ENCODE data around the gene EVI5L. TPM values are rescaled to one million over a fixed set of nuclear protein-coding genes. Genes with fewer than 3 reads are reported as not detected.

The EVI5L gene
- total and polyA plus RNA-seq, 2 of the 4 experiments (the other 2 are of a cell fraction) = 12.7 to 14.6 TPM

DNA sequence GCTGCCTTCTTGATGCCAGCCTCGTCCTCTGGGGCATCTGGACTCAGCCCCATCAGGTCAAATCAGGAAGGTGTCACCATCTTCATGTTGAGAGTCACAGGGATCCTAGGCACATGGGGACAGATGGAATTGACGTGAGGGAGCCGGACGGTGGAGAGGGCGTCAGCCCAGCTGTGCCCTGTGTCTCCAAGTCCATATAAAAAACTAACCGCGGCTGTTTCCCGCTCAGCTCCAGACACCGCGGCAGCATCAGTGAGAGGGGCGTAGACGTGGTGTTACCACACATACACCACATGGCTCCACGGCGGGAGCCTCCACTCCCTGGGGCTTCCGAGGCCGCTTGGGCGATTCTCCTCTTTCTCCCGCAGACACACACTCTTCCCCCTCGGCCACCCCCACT lies 49.8 kb downstream of the EVI5L start:
- H3K36me3 ChIP-seq (ENCODE audit: control insufficient read depth, insufficient read depth, low read length) = no peaks in the 10 kb centered on the region
- no peaks in the 10 kb centered on the region for H3K79me1 ChIP-seq (ENCODE audit: low read depth in 1 of 2, low read length in 2 of 2)
- no peak overlapping the region for H3K14ac ChIP-seq (replicated peaks; ENCODE audit: low read depth, low read length)
- DNase-seq = no peak
- H2BK15ac ChIP-seq (ENCODE audit: low read depth, low read length) = no peak overlapping the region
- no peak overlapping the region for H2BK20ac ChIP-seq (ENCODE audit: low read depth, low read length)
- H3K9ac ChIP-seq (ENCODE audit: low read depth, low read length) = no peak overlapping the region
- H3K4ac ChIP-seq (ENCODE audit: low read depth, low read length) = no peak overlapping the region
- no peaks in the 10 kb centered on the region for H4K20me1 ChIP-seq (ENCODE audit: insufficient read depth, low read length)
- BruUV-seq (replicated peaks) = no TSS peak
- no peak overlapping the region for H3K56ac ChIP-seq (ENCODE audit: extremely low read depth, insufficient read depth, low read length)
- no peak overlapping the region for H4K8ac ChIP-seq (ENCODE audit: low read depth in 2 of 2, low read length in 2 of 2)
- no peak overlapping the region for H2BK120ac ChIP-seq (ENCODE audit: low read depth, low read length)
- H3K4me1 ChIP-seq (ENCODE audit: control insufficient read depth, insufficient read depth, low read length) = no peaks in the 10 kb centered on the region
- no peaks in the 10 kb centered on the region for H3K9me1 ChIP-seq (ENCODE audit: insufficient read depth, low read length)
- H3K4me3 ChIP-seq (ENCODE audit: insufficient read depth, low read depth, low read length) = no peak overlapping the region
- no peak overlapping the region for H2AK5ac ChIP-seq (ENCODE audit: low read depth, low read length)
- H3K27me3 ChIP-seq (ENCODE audit: control insufficient read depth, insufficient read depth, low read length) = peaks cover 10% of the 10 kb centered on the region
- H3K18ac ChIP-seq (ENCODE audit: low read depth, low read length) = no peak overlapping the region
- intact Hi-C loops (cut with micrococcal nuclease) = no loop called here
- CTCF ChIA-PET = no interaction called here
- no peak overlapping the region for H3K23ac ChIP-seq (ENCODE audit: low read depth, low read length)
- no peak for ATAC-seq (ENCODE audit: low read depth)
- no peak overlapping the region for H3K27ac ChIP-seq (ENCODE audit: insufficient read depth, low read length)
- no peak overlapping the region for H2AK9ac ChIP-seq (replicated peaks; ENCODE audit: low read depth, low read length, poor library complexity)
- no peak overlapping the region for H2BK5ac ChIP-seq (ENCODE audit: low read depth, low read length, poor library complexity, severe bottlenecking)
- in situ Hi-C loops (cut with MboI; ENCODE audit: low sequenced_read_pairs) = no loop called here
- H4K91ac ChIP-seq (ENCODE audit: insufficient read depth, low read depth, low read length) = no peak overlapping the region
- dilution Hi-C loops (cut with HindIII; ENCODE audit: low sequenced_read_pairs, unreplicated experiment) = no loop called here
- no peaks in the 10 kb centered on the region for H3K9me3 ChIP-seq (ENCODE audit: control insufficient read depth, insufficient read depth, low read length)
- WGBS, 2 experiments (ENCODE audit: extremely low coverage in 2 of 2, insufficient read length in 1 of 2) = 64% methylated on average over 7 of the region's 19 CpGs; no CpG with 5 or more reads in 1 of the 2 experiments
- no peak overlapping the region for H4K5ac ChIP-seq (ENCODE audit: low read depth, low read length)
- no peak for TF ChIP-seq FOS (IDR thresholded peaks at IDR 0.05; ENCODE audit: low read depth, low read length)
- TF ChIP-seq MAFK (IDR thresholded peaks at IDR 0.05; ENCODE audit: low read depth, low read length) = no peak
- TF ChIP-seq NFE2L2 (IDR thresholded peaks at IDR 0.05; ENCODE audit: low read depth, low read length) = no peak
- no peak for TF ChIP-seq MXI1 (IDR thresholded peaks at IDR 0.05; ENCODE audit: borderline replicate concordance, low read depth, low read length)
- TF ChIP-seq RFX5 (IDR thresholded peaks at IDR 0.05; ENCODE audit: low read depth, low read length) = no peak
- TF ChIP-seq CHD1 (IDR thresholded peaks at IDR 0.05; ENCODE audit: low read depth, low read length) = no peak
- TF ChIP-seq, protein P1, sequence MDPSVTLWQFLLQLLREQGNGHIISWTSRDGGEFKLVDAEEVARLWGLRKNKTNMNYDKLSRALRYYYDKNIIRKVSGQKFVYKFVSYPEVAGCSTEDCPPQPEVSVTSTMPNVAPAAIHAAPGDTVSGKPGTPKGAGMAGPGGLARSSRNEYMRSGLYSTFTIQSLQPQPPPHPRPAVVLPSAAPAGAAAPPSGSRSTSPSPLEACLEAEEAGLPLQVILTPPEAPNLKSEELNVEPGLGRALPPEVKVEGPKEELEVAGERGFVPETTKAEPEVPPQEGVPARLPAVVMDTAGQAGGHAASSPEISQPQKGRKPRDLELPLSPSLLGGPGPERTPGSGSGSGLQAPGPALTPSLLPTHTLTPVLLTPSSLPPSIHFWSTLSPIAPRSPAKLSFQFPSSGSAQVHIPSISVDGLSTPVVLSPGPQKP (IDR thresholded peaks at IDR 0.05; ENCODE audit: borderline replicate concordance, low read depth, low read length) = no peak
- TF ChIP-seq, protein P2, sequence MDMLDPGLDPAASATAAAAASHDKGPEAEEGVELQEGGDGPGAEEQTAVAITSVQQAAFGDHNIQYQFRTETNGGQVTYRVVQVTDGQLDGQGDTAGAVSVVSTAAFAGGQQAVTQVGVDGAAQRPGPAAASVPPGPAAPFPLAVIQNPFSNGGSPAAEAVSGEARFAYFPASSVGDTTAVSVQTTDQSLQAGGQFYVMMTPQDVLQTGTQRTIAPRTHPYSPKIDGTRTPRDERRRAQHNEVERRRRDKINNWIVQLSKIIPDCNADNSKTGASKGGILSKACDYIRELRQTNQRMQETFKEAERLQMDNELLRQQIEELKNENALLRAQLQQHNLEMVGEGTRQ (IDR thresholded peaks at IDR 0.05; ENCODE audit: low read depth, low read length) = no peak
- no peak for TF ChIP-seq RCOR1 (IDR thresholded peaks at IDR 0.05; ENCODE audit: insufficient replicate concordance, low read length)
- no peak for TF ChIP-seq POLR2A (IDR thresholded peaks at IDR 0.05; ENCODE audit: low read depth, low read length)
- TF ChIP-seq CEBPB (IDR thresholded peaks at IDR 0.05; ENCODE audit: low read depth, low read length) = no peak
- TF ChIP-seq MAZ (IDR thresholded peaks at IDR 0.05; ENCODE audit: borderline replicate concordance, low read depth, low read length) = no peak
- no peak for TF ChIP-seq SMC3 (IDR thresholded peaks at IDR 0.05; ENCODE audit: low read depth, low read length)
- TF ChIP-seq, protein P3, sequence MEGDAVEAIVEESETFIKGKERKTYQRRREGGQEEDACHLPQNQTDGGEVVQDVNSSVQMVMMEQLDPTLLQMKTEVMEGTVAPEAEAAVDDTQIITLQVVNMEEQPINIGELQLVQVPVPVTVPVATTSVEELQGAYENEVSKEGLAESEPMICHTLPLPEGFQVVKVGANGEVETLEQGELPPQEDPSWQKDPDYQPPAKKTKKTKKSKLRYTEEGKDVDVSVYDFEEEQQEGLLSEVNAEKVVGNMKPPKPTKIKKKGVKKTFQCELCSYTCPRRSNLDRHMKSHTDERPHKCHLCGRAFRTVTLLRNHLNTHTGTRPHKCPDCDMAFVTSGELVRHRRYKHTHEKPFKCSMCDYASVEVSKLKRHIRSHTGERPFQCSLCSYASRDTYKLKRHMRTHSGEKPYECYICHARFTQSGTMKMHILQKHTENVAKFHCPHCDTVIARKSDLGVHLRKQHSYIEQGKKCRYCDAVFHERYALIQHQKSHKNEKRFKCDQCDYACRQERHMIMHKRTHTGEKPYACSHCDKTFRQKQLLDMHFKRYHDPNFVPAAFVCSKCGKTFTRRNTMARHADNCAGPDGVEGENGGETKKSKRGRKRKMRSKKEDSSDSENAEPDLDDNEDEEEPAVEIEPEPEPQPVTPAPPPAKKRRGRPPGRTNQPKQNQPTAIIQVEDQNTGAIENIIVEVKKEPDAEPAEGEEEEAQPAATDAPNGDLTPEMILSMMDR (conservative IDR thresholded peaks at IDR 0.05; ENCODE audit: low read depth, low read length) = no peak
- no peak for TF ChIP-seq BHLHE40 (IDR thresholded peaks at IDR 0.05; ENCODE audit: low read depth, low read length)
- TF ChIP-seq RAD21 (IDR thresholded peaks at IDR 0.05; ENCODE audit: low read length) = no peak
- no peak overlapping the region for H2AFZ ChIP-seq (replicated peaks; ENCODE audit: low read length, poor library complexity)
- POLR2A ChIA-PET (ENCODE audit: unreplicated experiment) = no interaction called here
- H3K4me2 ChIP-seq (ENCODE audit: low read depth, low read length) = no peak overlapping the region
